ENCODE data around the gene C15orf40. TPM values are rescaled to one million over a fixed set of nuclear protein-coding genes. Genes with fewer than 3 reads are reported as not detected.

Gene C15orf40
- polyA plus RNA-seq, 2 of the 4 experiments (the other 2 are of a cell fraction) = 48.0 to 55.0 TPM

- no peak overlapping the region for H3K4me3 ChIP-seq
- H3K4me2 ChIP-seq = no peak overlapping the region
Measured at GRCh38 chr15:82950746-82951370, 60.6 kb downstream of the C15orf40 start.

DNA sequence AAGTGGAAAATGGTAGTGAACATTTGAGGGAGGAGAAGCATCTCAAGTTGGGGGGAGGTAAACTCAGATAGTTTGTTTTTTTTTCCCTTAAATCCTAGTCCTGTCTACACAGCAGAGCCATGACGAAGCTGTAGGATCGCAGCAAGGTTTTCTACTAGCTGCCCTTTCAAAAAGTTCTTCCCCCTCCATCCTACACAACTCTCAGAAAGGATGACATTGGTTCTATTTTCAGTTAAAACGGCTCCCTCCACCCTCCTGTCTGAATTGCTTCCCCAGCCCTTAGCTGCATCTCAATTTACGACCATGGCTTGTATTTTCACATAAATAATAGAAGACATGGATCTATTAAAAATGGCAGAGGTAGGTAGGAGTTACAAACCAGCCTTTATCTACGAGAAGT lies 61.1 kb downstream of the C15orf40 start:
- CTCF ChIA-PET = interaction anchor here (1.3 to 1.8 kb wide), 2 partner anchors 13 to 101 kb away, joined by 3 to 4 read pairs; no protein-coding TSS in a partner anchor
- DNase-seq (ENCODE audit: low read depth in 1 of 2, low spot score in 1 of 2) (no peak), ATAC-seq (no peak), FAIRE-seq (no peak)
- 0 out of 3 replicates have a peak, but pooled peaks cover 9% of the 10 kb centered on the region for H3K4me1 ChIP-seq
- WGBS (ENCODE audit: missing lambda C conversion rate) = 77% methylated on average over 5 of the region's 5 CpGs
- H3K4me3 ChIP-seq = no peak overlapping the region
- H3K27ac ChIP-seq = no peak overlapping the region
- TF ChIP-seq EHMT2 (IDR thresholded peaks at IDR 0.05; ENCODE audit: low read depth) (no peak), EHF (CRISPR knock-in tag; IDR thresholded peaks at IDR 0.05) (no peak), BCL3 (IDR thresholded peaks at IDR 0.05) (no peak)
- H3K9me3 ChIP-seq = no peaks in the 10 kb centered on the region
- POLR2A ChIA-PET = no interaction called here
- H3K4me2 ChIP-seq = no peak overlapping the region

More at GRCh38 chr15:82950746-82951370, 60.6 kb downstream of the C15orf40 start:
- no peaks in the 10 kb centered on the region for H3K9me3 ChIP-seq
- DNase-seq (ENCODE audit: low read depth in 1 of 2, low spot score in 1 of 2) (no peak), ATAC-seq (no peak), FAIRE-seq (no peak)
- ChIA-PET CTCF (interaction anchor here (1.3 to 1.8 kb wide), 2 partner anchors 13 to 101 kb away, joined by 3 to 4 read pairs; no protein-coding TSS in a partner anchor), POLR2A (no interaction called here)
- H3K4me1 ChIP-seq = 0 out of 3 replicates have a peak, but pooled peaks cover 9% of the 10 kb centered on the region
- H3K27ac ChIP-seq = no peak overlapping the region
- TF ChIP-seq BHLHE40 (IDR thresholded peaks at IDR 0.05; ENCODE audit: low read depth, low read length) = no peak
- TF ChIP-seq ZSCAN20 (CRISPR knock-in tag; IDR thresholded peaks at IDR 0.05) = no peak
- no peak for TF ChIP-seq REST (IDR thresholded peaks at IDR 0.05)
- TF ChIP-seq CBX2 (IDR thresholded peaks at IDR 0.05; ENCODE audit: borderline replicate concordance, low read depth) = no peak
- TF ChIP-seq FOXS1 (CRISPR knock-in tag; IDR thresholded peaks at IDR 0.05) = no peak
- TF ChIP-seq KDM5A (IDR thresholded peaks at IDR 0.05) = no peak
- TF ChIP-seq FOSL2 (IDR thresholded peaks at IDR 0.05) = no peak
- no peak for TF ChIP-seq FOSL2 (CRISPR knock-in tag; IDR thresholded peaks at IDR 0.05)
- no peak for TF ChIP-seq EHMT2 (IDR thresholded peaks at IDR 0.05; ENCODE audit: low read depth)
- TF ChIP-seq POLR2AphosphoS2 (conservative IDR thresholded peaks at IDR 0.05; ENCODE audit: low read length) = no peak
- no peak for TF ChIP-seq BCL3 (IDR thresholded peaks at IDR 0.05)
- TF ChIP-seq HEYL (CRISPR knock-in tag; IDR thresholded peaks at IDR 0.05) = no peak
- no peak for TF ChIP-seq NFE2L2 (conservative IDR thresholded peaks at IDR 0.05; ENCODE audit: low read length)
- TF ChIP-seq RARB (CRISPR knock-in tag; IDR thresholded peaks at IDR 0.05) = no peak
- TF ChIP-seq JUNB (IDR thresholded peaks at IDR 0.05) = no peak
- no peak for TF ChIP-seq EP300 (IDR thresholded peaks at IDR 0.05)
- TF ChIP-seq SMC3 (IDR thresholded peaks at IDR 0.05) = no peak
- WGBS (ENCODE audit: missing lambda C conversion rate) = 83% methylated on average over 6 of the region's 6 CpGs

All from A549 (cell line).